HFF-Myc (cell line): ENCODE results near the gene RAD1.

Experiments used
- DNase-seq: peaks from one replicate; pipeline ENCODE4 v3.0.0-alpha.2; 2011; ENCODE audit warnings: low read depth; ENCODE audit errors: extremely low read depth
- H3K4me3 ChIP-seq: replicated peaks from 2 replicates; pipeline ENCODE4 v1.5.1; 2011; ENCODE audit warnings: low read depth, mild to moderate bottlenecking, control low read depth, low read length
- TF ChIP-seq, protein P1 (sequence below): IDR thresholded peaks from 2 replicates; pipeline ENCODE4 v1.5.1; 2012; ENCODE audit warnings: mild to moderate bottlenecking, low read depth, low read length, control low read depth; ENCODE audit errors: missing control alignments

RAD1 gene

GRCh38 chr5:34857894-34858293 is 57.4 kb downstream of the RAD1 start:
- TF ChIP-seq, protein P1, sequence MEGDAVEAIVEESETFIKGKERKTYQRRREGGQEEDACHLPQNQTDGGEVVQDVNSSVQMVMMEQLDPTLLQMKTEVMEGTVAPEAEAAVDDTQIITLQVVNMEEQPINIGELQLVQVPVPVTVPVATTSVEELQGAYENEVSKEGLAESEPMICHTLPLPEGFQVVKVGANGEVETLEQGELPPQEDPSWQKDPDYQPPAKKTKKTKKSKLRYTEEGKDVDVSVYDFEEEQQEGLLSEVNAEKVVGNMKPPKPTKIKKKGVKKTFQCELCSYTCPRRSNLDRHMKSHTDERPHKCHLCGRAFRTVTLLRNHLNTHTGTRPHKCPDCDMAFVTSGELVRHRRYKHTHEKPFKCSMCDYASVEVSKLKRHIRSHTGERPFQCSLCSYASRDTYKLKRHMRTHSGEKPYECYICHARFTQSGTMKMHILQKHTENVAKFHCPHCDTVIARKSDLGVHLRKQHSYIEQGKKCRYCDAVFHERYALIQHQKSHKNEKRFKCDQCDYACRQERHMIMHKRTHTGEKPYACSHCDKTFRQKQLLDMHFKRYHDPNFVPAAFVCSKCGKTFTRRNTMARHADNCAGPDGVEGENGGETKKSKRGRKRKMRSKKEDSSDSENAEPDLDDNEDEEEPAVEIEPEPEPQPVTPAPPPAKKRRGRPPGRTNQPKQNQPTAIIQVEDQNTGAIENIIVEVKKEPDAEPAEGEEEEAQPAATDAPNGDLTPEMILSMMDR, result no peak
- no peak overlapping the region for H3K4me3 ChIP-seq
- DNase-seq, result no peak

DNA sequence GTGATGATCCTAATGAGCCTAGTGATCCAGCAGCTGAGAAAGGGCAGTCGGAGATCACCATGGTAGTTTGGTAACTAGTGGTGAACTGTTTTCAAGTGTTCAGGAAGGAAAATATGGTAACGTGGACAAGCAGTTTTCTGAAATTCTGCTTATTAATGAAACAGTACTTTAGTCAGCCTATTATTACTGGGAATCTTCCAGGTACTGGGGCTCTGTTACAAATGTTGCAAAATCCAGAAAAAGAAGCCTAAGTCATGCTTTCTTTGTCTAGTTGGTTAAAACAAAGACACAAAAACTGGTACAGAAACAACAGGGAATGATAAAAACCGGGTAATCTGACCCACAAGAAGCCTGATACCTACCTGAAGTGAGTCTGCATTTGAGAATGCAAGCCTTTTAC is 58.1 kb downstream of the RAD1 start:
- no peak for DNase-seq
- TF ChIP-seq, protein P1, result no peak
- no peak overlapping the region for H3K4me3 ChIP-seq
